ENCODE results near the gene PRICKLE2.

The PRICKLE2 gene

DNA sequence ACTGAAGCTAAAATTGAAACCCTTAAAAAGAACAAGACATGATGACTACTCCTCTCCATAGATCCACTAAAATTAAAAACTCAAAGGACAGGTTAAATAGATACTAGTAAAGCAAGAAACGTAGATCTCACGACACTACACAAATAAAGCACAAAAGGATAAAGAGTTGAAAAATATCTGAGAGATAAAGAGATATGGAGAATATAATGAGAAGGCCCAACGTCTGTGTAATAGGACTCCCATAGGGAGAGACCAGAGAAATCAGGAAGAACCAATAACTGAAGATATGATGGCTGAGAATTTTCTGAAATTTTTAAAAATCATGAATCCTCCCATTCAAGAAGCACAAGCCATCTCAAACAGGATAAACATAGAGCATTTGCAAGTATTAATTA, 45.6 kb upstream of the PRICKLE2 start:
- TF ChIP-seq ZNF70 (CRISPR knock-in tag; IDR thresholded peaks at IDR 0.05), result no peak
- no peak for TF ChIP-seq ESRRG (CRISPR knock-in tag; IDR thresholded peaks at IDR 0.05)
- TF ChIP-seq ISL1 (CRISPR knock-in tag; IDR thresholded peaks at IDR 0.05), result no peak
- TF ChIP-seq ARNTL (CRISPR knock-in tag; IDR thresholded peaks at IDR 0.05; ENCODE audit: borderline replicate concordance, low read depth), result no peak
- no peak for ATAC-seq

DNA sequence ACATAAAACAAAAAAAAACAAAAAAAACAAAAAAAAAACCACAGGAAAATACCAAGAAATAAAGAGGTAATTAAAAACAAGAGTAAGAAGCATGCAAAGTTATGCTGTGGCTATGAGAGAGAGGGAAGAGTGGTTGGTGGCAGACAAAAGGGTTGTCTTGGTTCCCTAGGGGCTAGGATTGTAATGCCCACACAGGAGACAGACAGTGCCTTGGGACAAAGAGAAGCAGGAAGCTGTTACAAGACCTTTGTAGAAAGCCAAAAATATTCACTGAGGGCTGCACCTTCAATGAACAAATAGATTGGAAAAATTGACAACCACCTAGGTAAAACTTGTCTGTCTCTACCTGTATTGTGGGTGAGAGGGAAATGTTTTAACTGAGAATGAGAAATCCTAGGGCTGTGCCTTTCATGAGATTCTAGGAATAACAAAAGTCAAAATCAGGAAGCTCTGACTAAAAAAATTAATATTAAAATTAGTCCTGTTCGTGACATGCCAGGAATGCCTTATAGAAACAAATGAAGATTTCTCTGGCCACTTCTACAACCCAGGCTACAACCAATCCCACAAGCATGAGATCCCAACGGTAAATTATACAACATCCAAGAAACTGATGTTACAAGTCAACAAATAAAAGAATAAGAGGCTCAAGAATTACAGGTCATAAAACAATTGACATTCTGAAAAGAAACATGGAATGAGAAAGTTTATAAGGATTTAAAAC, 45.0 kb upstream of the PRICKLE2 start:
- TF ChIP-seq, protein P1, sequence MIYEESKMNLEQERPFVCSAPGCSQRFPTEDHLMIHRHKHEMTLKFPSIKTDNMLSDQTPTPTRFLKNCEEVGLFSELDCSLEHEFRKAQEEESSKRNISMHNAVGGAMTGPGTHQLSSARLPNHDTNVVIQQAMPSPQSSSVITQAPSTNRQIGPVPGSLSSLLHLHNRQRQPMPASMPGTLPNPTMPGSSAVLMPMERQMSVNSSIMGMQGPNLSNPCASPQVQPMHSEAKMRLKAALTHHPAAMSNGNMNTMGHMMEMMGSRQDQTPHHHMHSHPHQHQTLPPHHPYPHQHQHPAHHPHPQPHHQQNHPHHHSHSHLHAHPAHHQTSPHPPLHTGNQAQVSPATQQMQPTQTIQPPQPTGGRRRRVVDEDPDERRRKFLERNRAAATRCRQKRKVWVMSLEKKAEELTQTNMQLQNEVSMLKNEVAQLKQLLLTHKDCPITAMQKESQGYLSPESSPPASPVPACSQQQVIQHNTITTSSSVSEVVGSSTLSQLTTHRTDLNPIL (CRISPR knock-in tag; IDR thresholded peaks at IDR 0.05; ENCODE audit: low read depth), result no peak
- TF ChIP-seq ZNF565 (CRISPR knock-in tag; conservative IDR thresholded peaks at IDR 0.05; ENCODE audit: low read depth), result no peak
- no peak for TF ChIP-seq BACH2 (CRISPR knock-in tag; IDR thresholded peaks at IDR 0.05; ENCODE audit: borderline replicate concordance)
- TF ChIP-seq TCF4 (CRISPR knock-in tag; IDR thresholded peaks at IDR 0.05; ENCODE audit: borderline replicate concordance), result no peak
- no peak for TF ChIP-seq OSR1 (CRISPR knock-in tag; IDR thresholded peaks at IDR 0.05)
- no peak for TF ChIP-seq ARNTL (CRISPR knock-in tag; IDR thresholded peaks at IDR 0.05; ENCODE audit: borderline replicate concordance, low read depth)
- no peak for TF ChIP-seq PPARA (CRISPR knock-in tag; IDR thresholded peaks at IDR 0.05; ENCODE audit: borderline replicate concordance)
- no peak for TF ChIP-seq GLIS3 (CRISPR knock-in tag; IDR thresholded peaks at IDR 0.05)
- TF ChIP-seq, protein P2, sequence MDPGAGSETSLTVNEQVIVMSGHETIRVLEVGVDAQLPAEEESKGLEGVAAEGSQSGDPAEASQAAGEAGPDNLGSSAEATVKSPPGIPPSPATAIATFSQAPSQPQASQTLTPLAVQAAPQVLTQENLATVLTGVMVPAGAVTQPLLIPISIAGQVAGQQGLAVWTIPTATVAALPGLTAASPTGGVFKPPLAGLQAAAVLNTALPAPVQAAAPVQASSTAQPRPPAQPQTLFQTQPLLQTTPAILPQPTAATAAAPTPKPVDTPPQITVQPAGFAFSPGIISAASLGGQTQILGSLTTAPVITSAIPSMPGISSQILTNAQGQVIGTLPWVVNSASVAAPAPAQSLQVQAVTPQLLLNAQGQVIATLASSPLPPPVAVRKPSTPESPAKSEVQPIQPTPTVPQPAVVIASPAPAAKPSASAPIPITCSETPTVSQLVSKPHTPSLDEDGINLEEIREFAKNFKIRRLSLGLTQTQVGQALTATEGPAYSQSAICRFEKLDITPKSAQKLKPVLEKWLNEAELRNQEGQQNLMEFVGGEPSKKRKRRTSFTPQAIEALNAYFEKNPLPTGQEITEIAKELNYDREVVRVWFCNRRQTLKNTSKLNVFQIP (CRISPR knock-in tag; IDR thresholded peaks at IDR 0.05; ENCODE audit: borderline replicate concordance, low read depth), result no peak
- no peak for TF ChIP-seq ZFP30 (CRISPR knock-in tag; IDR thresholded peaks at IDR 0.05)
- TF ChIP-seq ZNF70 (CRISPR knock-in tag; IDR thresholded peaks at IDR 0.05), result no peak
- TF ChIP-seq SNAI2 (CRISPR knock-in tag; IDR thresholded peaks at IDR 0.05), result no peak
- TF ChIP-seq ZNF8 (CRISPR knock-in tag; IDR thresholded peaks at IDR 0.05), result no peak
- no peak for TF ChIP-seq ESRRG (CRISPR knock-in tag; IDR thresholded peaks at IDR 0.05)
- no peak for TF ChIP-seq ZC3H10 (CRISPR knock-in tag; IDR thresholded peaks at IDR 0.05)
- ATAC-seq, result no peak

DNA sequence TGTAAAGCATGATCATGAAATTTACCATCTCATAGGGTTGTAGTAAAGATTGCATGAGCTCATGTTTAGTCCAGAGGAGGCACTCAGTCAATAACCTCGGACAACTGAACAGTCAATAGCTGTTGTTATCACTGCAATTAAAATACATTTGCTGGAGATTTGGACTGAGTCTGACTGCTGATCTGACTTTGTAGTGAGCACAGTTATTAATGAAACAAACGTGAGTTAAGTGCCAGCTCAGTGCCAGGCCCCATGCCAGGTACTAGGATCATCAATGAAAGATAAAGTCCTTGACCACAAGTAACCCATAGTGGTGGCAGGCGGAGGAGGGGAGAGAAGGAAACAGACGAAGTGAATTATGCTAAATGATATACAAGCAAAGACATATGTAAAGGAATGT, 43.7 kb upstream of the PRICKLE2 start:
- TF ChIP-seq ISL1 (CRISPR knock-in tag; IDR thresholded peaks at IDR 0.05) (no peak), ZNF565 (CRISPR knock-in tag; conservative IDR thresholded peaks at IDR 0.05; ENCODE audit: low read depth) (no peak), ZFP30 (CRISPR knock-in tag; IDR thresholded peaks at IDR 0.05) (no peak)
- no peak for ATAC-seq

DNA sequence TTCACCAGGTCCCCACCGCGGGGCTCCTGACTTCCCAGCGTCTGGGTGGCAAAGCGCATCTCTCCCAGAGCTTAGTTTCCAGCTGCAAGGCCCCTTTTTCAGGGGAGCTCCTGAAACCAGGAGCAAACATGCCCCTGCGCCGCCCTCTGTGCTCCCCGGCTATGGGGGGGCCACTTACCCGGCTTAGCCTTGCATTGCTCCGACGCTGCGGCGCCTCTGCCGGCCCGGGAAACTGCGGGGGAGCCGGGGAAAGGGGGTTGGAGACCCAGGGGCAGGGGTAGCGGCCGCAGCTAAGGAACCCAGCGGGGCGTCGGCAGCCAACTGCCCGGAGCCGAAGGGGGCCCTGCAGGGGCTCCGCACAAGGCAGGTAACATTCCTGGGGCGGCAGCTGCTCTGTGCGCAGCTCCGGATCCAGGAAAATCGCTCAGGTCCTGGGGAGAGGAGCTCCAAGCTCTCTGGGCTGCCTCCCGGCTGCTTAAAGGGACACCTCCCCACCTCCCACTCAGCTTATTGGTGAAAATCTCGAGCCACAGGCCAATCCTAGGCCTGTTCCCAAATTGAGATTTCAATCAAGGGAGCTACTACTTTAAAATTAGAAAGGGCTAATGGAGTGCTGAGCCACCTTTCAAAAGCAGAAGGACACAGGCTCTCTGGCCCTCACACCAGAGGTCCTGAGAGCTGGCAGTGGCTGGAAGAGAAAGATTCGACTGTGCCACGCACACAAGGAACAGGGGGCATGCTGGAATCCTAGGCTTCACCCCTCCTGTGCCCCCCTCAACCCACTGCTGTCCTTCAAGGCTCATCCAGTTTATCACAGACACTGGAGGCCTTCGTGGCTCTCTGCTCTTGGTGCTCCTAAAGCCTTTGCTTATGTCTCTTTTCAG, 42.7 kb upstream of the PRICKLE2 start:
- TF ChIP-seq, protein P1 (CRISPR knock-in tag; IDR thresholded peaks at IDR 0.05; ENCODE audit: low read depth), result no peak
- no peak for TF ChIP-seq ZNF70 (CRISPR knock-in tag; IDR thresholded peaks at IDR 0.05)
- no peak for TF ChIP-seq OSR1 (CRISPR knock-in tag; IDR thresholded peaks at IDR 0.05)
- TF ChIP-seq ESRRG (CRISPR knock-in tag; IDR thresholded peaks at IDR 0.05), result no peak
- TF ChIP-seq, protein P3, sequence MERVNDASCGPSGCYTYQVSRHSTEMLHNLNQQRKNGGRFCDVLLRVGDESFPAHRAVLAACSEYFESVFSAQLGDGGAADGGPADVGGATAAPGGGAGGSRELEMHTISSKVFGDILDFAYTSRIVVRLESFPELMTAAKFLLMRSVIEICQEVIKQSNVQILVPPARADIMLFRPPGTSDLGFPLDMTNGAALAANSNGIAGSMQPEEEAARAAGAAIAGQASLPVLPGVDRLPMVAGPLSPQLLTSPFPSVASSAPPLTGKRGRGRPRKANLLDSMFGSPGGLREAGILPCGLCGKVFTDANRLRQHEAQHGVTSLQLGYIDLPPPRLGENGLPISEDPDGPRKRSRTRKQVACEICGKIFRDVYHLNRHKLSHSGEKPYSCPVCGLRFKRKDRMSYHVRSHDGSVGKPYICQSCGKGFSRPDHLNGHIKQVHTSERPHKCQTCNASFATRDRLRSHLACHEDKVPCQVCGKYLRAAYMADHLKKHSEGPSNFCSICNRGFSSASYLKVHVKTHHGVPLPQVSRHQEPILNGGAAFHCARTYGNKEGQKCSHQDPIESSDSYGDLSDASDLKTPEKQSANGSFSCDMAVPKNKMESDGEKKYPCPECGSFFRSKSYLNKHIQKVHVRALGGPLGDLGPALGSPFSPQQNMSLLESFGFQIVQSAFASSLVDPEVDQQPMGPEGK (CRISPR knock-in tag; IDR thresholded peaks at IDR 0.05; ENCODE audit: borderline replicate concordance), result no peak
- TF ChIP-seq RARB (CRISPR knock-in tag; IDR thresholded peaks at IDR 0.05), result no peak
- no peak for ATAC-seq

DNA sequence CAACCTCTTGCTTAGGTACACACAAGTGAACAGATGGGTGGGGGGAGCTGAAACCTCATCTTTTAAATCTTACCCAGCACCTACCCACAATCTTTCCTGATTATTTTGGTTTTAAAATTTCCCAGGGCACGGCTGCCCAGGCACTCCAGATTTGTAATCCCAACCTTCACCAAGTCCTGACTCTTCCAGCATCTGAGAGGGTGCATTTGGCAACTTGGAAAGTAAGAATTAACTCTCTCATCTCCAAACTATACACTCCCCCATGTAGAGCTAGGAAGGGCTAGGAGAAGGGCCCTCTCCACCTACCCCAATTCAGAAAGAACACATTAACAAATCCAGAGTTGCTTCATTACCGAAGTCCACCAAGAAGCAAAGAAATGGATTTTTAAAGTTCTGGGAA, 41.7 kb upstream of the PRICKLE2 start:
- no peak for ATAC-seq
- TF ChIP-seq ZNF70 (CRISPR knock-in tag; IDR thresholded peaks at IDR 0.05), result no peak
- no peak for TF ChIP-seq ZFP30 (CRISPR knock-in tag; IDR thresholded peaks at IDR 0.05)
- no peak for TF ChIP-seq ZFP3 (CRISPR knock-in tag; IDR thresholded peaks at IDR 0.05)
- no peak for TF ChIP-seq ZNF8 (CRISPR knock-in tag; IDR thresholded peaks at IDR 0.05)
- TF ChIP-seq TCF4 (CRISPR knock-in tag; IDR thresholded peaks at IDR 0.05; ENCODE audit: borderline replicate concordance), result no peak
- TF ChIP-seq ZC3H10 (CRISPR knock-in tag; IDR thresholded peaks at IDR 0.05), result no peak
- no peak for TF ChIP-seq CSDC2 (CRISPR knock-in tag; IDR thresholded peaks at IDR 0.05)
- TF ChIP-seq, protein P1 (CRISPR knock-in tag; IDR thresholded peaks at IDR 0.05; ENCODE audit: low read depth), result no peak
- TF ChIP-seq TOX (CRISPR knock-in tag; IDR thresholded peaks at IDR 0.05; ENCODE audit: borderline replicate concordance), result no peak
- TF ChIP-seq, protein P4, sequence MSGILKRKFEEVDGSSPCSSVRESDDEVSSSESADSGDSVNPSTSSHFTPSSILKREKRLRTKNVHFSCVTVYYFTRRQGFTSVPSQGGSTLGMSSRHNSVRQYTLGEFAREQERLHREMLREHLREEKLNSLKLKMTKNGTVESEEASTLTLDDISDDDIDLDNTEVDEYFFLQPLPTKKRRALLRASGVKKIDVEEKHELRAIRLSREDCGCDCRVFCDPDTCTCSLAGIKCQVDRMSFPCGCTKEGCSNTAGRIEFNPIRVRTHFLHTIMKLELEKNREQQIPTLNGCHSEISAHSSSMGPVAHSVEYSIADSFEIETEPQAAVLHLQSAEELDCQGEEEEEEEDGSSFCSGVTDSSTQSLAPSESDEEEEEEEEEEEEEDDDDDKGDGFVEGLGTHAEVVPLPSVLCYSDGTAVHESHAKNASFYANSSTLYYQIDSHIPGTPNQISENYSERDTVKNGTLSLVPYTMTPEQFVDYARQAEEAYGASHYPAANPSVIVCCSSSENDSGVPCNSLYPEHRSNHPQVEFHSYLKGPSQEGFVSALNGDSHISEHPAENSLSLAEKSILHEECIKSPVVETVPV (CRISPR knock-in tag; IDR thresholded peaks at IDR 0.05), result no peak

Data from SK-N-SH treated with all-trans-retinoic acid at 6 μM for 48 hours (cell line).